ENCODE results near the gene SLC6A13. TPM values are rescaled to one million over a fixed set of nuclear protein-coding genes. Genes with fewer than 3 reads are reported as not detected.
"Not testable (repeated sequence)": the region's sequence is repeated elsewhere in the genome, so short reads cannot be mapped to it uniquely, and the experiment has no call there.

The SLC6A13 gene
- total RNA-seq, 2 donors from 2014 or later: 1.3 to 2.0 TPM

- DNase-seq; intact Hi-C loops (cut with DNase I): not testable (repeated sequence)
- ATAC-seq: peak; percentile 12 to 20
Measured at GRCh38 chr12:187986-188909, 74.4 kb downstream of the SLC6A13 start.

GRCh38 chr12:186006-186625 lies 76.5 kb downstream of the SLC6A13 start:
- no peak for DNase-seq
- intact Hi-C loops (cut with DNase I): no loop called here
- no peak for ATAC-seq

- DNase-seq (no peak), ATAC-seq (no peak)
- intact Hi-C loops (cut with DNase I): no loop called here
Measured at GRCh38 chr12:185576-185955, 77.1 kb downstream of the SLC6A13 start.

DNA sequence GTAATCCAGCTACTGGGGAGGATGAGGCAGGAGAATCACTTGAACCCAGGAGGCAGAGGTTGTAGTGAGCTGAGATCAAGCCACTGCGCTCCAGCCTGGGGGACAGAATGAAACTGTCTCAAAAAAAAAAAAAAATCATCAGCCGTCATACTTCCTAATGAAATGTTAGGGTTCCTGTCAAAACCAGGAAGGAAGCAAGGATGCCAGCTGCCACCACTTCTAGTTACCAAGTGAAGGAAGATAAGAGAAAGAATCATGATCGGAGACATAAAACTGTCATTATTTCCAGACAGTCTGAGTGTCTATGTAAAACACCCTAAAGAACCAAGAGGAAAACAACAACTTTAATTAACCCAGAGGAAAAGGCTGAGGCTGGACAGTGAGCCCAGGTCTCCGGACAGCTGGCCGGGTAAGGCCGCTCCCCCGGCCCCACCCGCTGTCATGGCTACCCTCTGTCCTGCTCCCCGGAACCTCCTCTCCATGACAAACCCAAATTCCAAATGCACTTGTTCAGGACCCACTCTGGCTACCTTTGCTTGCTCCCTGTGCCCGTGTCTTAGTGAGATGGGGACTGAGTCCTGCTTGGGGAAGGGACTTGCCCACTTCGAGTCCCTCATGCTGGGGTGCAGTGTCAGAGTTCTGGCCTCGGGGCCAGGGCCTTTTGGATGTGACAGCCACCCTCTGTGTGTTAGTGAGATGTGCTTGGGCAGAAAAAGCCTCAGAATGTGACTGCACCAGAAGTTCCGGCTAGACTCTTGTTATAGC lies 77.6 kb downstream of the SLC6A13 start:
- DNase-seq (no peak), ATAC-seq (no peak)
- intact Hi-C loops (cut with DNase I): no loop called here

DNA sequence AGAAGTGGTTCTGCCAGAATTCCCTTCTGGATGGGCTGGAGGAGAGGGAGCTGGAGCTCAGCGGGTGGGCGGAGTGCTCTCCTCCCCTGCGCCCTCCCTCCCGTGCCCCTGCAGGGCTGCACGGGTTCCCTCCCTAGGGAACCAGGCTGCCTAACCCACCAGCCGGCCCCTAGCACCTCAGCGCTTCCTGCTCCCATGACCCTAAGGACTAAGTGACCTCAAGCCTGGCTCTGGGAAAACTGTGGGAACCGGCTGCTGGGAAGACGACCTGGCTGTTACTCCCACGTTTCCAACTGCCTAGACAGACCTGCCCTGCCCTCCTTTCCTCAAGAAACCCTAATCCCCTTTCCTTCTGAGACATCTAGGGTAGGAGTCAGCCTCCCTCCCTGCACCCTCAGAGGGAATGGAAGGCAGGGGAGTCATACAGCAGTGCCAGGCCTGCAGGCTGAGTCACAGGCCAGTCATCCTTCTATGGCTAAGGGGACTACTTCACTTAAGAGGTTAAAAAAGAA lies 80.2 kb downstream of the SLC6A13 start:
- ATAC-seq (peak in 1 of 2 donors; percentile 33), DNase-seq (no peak)
- intact Hi-C loops (cut with DNase I): no loop called here

DNA sequence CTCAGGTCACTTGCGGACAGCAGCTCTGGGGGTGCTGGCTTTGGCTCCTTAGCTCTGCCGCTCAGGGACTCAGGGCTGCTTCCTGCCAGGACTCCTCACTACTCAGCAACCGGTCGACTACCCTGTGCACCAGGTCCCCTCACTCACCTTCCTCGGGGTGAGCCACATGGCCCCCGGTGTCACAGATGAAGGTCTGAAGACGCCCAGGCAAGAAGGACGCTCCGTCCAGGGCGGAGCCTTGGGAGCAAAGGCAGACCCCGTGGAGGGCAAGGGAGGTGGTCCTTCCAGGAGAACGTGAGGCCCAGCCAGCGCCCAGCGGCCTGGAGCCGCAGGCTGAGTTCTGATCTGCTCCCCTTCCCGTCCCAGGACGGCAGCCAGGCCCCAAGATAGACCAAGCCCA lies 80.7 kb downstream of the SLC6A13 start:
- DNase-seq: no peak
- intact Hi-C loops (cut with DNase I): no loop called here

GRCh38 chr12:180445-180844 lies 82.2 kb downstream of the SLC6A13 start:
- intact Hi-C loops (cut with DNase I): no loop called here
- ATAC-seq (peak; percentile 24 to 55), DNase-seq (no peak)

More for the DNA sequence above, 80.7 kb downstream of the SLC6A13 start:
- no peak for ATAC-seq

DNA sequence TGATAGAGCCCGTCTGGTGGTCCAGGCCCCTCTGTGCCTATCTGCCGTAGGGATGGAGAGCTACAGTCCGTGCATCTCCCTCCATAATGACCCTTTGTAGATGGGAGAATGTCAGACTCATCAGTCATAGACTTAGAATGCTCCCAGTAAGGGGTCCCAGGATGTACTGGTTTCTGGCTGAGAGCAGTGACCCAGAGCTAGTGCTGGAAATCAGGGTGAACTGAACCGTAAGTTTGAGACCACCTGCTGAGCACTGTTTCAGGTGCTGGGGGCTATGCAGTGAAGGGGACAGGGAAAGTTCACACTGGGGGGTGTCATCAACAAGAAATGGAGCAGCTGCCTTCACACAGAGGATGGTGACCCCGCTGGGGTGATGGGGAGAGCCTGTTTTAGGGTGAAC lies 82.8 kb downstream of the SLC6A13 start:
- no peak for DNase-seq
- no peak for ATAC-seq
- intact Hi-C loops (cut with DNase I): no loop called here

DNA sequence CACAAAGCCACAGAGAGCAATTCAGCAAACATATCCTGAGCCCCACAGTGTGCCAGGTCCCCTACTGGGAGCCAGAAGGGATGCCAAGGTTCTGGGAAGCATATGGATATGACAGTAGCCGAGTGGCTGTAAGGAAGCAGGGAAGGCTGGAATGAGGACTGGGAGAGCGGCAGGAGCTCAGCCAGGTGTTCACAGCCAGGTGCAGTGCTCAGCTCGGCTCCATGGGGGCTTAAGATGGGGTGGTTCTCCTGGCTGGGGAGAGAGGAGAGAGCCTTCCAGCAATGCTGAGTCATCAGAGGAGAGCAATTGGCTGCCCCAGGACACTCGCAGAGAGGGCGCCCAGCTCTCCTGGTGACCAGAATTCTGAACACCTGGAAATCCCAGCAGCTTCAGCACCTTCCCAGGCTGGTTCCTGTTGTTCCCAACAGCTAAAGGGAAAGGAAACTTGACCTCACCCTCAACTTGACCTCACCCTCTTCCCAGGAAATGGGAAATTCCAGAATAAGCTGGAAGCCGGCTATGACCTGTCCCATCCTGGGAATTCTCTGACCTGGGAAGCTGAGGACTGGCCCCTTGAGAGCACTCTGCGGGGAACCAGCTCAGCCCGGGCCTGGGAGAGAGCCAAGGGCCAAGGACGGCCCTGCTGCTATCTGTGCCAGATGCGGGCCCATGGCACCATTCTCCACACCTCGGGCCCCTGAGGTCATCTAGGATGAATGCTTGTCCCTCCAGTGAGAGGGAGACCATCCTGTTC lies 83.3 kb downstream of the SLC6A13 start:
- no peak for ATAC-seq
- intact Hi-C loops (cut with DNase I): no loop called here
- no peak for DNase-seq

DNA sequence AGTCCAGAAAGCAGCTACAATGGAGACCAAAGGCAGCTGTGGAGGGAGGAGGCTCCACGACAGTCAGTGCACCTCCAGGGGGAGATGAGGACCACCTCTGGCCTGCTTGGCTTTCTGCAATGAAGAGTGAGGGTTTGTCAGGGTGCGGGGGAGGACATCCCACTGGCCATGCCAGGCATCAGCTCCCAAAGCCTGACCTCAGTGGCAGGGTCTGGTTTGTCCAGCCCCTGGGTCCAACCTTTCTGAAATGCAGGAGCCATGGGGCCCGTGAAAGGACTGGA lies 83.9 kb downstream of the SLC6A13 start:
- no peak for ATAC-seq

DNA sequence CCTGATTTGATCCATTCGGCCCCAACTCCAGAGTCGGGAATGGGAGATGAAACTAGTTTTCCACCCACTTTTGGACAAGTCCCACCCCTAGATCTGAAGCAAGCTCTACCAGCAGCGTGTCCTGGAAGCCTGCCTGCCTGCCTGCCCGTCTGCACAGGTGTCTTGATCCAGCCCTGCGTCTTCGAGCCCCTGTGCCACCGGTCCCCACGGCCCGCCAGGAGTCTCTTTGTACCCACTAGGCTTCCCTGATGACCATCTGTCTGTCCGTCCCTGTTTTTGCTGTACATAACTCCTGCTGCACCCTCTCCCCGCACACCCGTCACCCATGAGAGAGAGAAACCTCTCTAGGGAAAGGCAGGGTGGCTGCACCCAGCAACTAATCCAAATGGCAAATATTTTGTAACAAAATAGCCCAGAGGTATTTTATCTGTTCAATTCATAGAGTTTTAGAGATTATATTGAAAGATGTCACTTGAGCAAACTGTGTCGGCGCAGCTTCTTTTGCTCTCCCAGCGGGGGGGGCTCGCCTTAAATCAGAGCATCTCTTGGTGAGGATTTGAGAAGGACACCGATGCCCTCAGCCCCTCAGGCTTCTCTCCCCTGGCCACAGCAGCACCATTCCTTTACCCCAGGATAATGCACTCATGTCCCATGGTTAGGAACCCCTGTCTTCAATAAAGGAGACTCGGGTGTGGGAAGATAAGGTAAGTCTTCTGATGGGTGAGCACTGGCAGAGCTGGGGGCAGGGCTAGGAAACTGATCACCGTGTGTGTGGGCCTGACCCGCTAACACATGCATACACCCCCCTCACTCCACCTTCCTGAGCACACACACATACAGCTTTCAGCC lies 84.4 kb downstream of the SLC6A13 start:
- DNase-seq (no peak), ATAC-seq (no peak)
- intact Hi-C loops (cut with DNase I): no loop called here

More for the DNA sequence above, 83.9 kb downstream of the SLC6A13 start:
- intact Hi-C loops (cut with DNase I): no loop called here
- DNase-seq: no peak

- intact Hi-C loops (cut with DNase I): no loop called here
- no peak for DNase-seq
- peak in 1 of 2 donors; percentile 1 for ATAC-seq
Measured at GRCh38 chr12:177336-177979, 85.2 kb downstream of the SLC6A13 start.

DNA sequence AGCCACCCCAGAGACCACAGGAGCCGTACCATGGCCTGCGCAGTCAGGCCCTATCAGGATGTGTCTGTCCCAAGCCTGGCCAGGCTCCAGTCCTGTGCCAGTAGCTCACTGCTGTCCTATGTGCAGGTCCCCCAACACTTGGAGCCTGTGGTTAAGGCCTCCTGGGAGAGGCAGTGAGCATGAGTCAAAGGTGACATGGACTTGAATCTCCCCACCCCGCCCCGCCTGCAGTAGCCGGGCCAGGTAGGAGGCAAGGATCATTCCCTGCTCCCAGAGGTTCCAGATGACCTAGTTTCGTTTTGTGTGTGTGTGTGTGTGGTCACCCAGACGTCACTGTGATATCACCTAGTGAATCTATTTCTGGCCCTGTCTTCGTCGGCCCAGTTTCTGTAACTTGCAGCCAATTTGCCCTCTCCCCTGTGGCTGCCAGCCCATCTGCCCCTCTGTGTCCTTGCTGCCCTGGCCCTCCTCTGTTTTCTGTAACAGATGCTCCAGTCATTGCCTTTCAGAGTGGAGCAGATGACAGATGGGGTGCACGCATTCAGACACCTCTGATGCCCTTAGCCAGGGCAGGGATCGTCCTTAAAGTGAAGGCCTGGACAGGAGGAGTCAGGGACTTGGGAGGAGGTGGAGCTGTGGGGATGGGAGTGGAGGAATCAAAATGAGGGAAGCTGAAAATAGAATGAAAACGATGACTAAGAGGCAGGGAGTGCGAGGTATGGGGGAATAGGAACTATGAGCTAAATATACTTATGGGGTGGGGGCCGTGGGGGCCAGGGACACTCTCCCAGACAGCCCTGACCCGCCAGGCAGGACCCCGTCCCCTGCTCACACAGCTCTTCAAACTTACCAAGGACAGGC lies 86.1 kb downstream of the SLC6A13 start:
- ATAC-seq (peak; percentile 57 to 65), DNase-seq (no peak)
- intact Hi-C loops (cut with DNase I): no loop called here

DNA sequence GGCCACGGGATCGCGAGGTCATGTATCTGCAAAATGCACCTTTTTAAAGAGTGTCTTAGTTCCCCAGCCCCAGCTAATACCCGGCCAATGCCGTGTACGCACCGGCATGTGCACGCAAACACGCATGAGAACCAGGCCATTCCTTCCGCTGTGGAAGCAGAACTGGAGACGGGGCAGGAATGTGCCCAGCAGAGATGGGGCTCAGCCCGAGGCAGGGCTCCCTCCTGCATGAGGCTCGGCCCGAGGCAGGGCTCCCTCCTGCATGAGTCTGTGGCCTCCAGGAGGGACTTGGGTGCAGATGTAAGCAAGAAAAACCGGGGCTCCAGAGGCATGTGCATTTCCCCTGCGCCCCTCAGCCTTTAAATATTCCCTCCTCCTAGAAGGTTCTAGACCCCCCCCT lies 86.9 kb downstream of the SLC6A13 start:
- ATAC-seq (no peak), DNase-seq (no peak)
- intact Hi-C loops (cut with DNase I): no loop called here

- no peak for DNase-seq
Measured at GRCh38 chr12:175250-175649, 87.4 kb downstream of the SLC6A13 start.

DNA sequence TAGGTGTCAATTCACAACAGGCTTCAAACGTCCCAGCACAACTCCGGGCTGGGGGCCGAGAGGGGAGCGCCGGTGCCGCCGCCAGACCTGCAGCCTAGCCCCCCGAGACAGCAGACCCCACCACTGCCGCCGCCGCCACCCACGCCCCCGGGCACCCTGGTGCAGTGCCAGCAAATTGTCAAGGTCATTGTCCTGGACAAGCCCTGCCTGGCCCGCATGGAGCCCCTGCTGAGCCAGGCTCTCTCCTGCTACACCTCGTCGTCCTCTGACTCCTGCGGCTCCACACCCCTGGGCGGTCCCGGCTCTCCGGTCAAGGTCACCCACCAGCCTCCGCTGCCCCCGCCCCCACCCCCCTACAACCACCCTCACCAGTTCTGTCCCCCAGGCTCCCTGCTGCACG lies 88.0 kb downstream of the SLC6A13 start:
- no peak for DNase-seq

More at GRCh38 chr12:175250-175649, 87.4 kb downstream of the SLC6A13 start:
- peak; percentile 27 to 28 for ATAC-seq
- intact Hi-C loops (cut with DNase I): no loop called here

GRCh38 chr12:174124-174523 lies 88.5 kb downstream of the SLC6A13 start:
- DNase-seq (no peak), ATAC-seq (no peak)
- intact Hi-C loops (cut with DNase I): no loop called here

More for the DNA sequence above, 88.0 kb downstream of the SLC6A13 start:
- ATAC-seq: no peak
- intact Hi-C loops (cut with DNase I): no loop called here
